HL-60/S4 (cell line): Measurements from ENCODE around the gene RNF215.

Experiments
- in situ Hi-C: fragments of 300-500 bp; cut with MboI; formaldehyde crosslinking; loops from 2 replicates; pipeline ENCODE4 v1.14.3; 2022; ENCODE audit warnings: low sequenced_read_pairs

RNF215 gene

GRCh38 chr22:30397656-30398635 lies 10.7 kb upstream of the RNF215 start:
- in situ Hi-C loops: loop anchor here (10.0 kb wide), 1 partner anchor 87 kb away; no protein-coding TSS in a partner anchor

- in situ Hi-C loops: loop anchor here (10.0 kb wide), 1 partner anchor 88 kb away; no protein-coding TSS in a partner anchor
Measured at GRCh38 chr22:30396871-30397655, 9.9 kb upstream of the RNF215 start, which contains the start of gene SEC14L2. SEC14L2 (plus strand) TSS chr22:30397018; CDS start chr22:30397117, 99 bp downstream.

- in situ Hi-C loops: loop anchor here (10.0 kb wide), 1 partner anchor 91 kb away; no protein-coding TSS in a partner anchor
Measured at GRCh38 chr22:30393885-30394284, 6.7 kb upstream of the RNF215 start.

GRCh38 chr22:30393322-30393680 lies 6.1 kb upstream of the RNF215 start:
- in situ Hi-C loops: loop anchor here (10.0 kb wide), 1 partner anchor 92 kb away; no protein-coding TSS in a partner anchor

- in situ Hi-C loops: loop anchor here (10.0 kb wide), 1 partner anchor 92 kb away; no protein-coding TSS in a partner anchor
Measured at GRCh38 chr22:30392661-30393321, 5.6 kb upstream of the RNF215 start.

- in situ Hi-C loops: loop anchor here (10.0 kb wide), 1 partner anchor 94 kb away; no protein-coding TSS in a partner anchor
Measured at GRCh38 chr22:30390974-30391691, 3.9 kb upstream of the RNF215 start.

GRCh38 chr22:30386608-30386959 lies 627 bp downstream of the RNF215 start:
- in situ Hi-C loops: loop anchor here (5.0 to 10.0 kb wide), 2 partner anchors 122 to 279 kb away; partner anchors contain the start of gene OSM

GRCh38 chr22:30385942-30386341 lies 1.3 kb downstream of the RNF215 start:
- in situ Hi-C loops: loop anchor here (5.0 to 10.0 kb wide), 2 partner anchors 121 to 279 kb away; partner anchors contain the start of gene OSM

- in situ Hi-C loops: loop anchor here (10.0 kb wide), 1 partner anchor 118 kb away; the partner anchor contains the start of gene OSM
Measured at GRCh38 chr22:30383061-30383460, 4.2 kb downstream of the RNF215 start.

- in situ Hi-C loops: loop anchor here (10.0 kb wide), 1 partner anchor 118 kb away; the partner anchor contains the start of gene OSM
Measured at GRCh38 chr22:30382340-30382739, 4.9 kb downstream of the RNF215 start.

- in situ Hi-C loops: loop anchor here (10.0 kb wide), 1 partner anchor 116 kb away; the partner anchor contains the start of gene OSM
Measured at GRCh38 chr22:30381264-30381663, 5.9 kb downstream of the RNF215 start.

- in situ Hi-C loops: loop anchor here (10.0 kb wide), 1 partner anchor 115 kb away; the partner anchor contains the start of gene OSM
Measured at GRCh38 chr22:30380011-30380410, 7.2 kb downstream of the RNF215 start.

GRCh38 chr22:30375312-30375849 lies 11.8 kb downstream of the RNF215 start:
- in situ Hi-C loops: no loop called here

GRCh38 chr22:30373331-30374325 lies 13.6 kb downstream of the RNF215 start:
- in situ Hi-C loops: no loop called here

- in situ Hi-C loops: no loop called here
Measured at GRCh38 chr22:30372915-30373314, 14.3 kb downstream of the RNF215 start.

- in situ Hi-C loops: no loop called here
Measured at GRCh38 chr22:30371981-30372380, 15.2 kb downstream of the RNF215 start.

- in situ Hi-C loops: no loop called here
Measured at GRCh38 chr22:30371321-30371720, 15.9 kb downstream of the RNF215 start.

- in situ Hi-C loops: no loop called here
Measured at GRCh38 chr22:30370641-30371230, 16.5 kb downstream of the RNF215 start.
